HG02852 (cell line): Measurements from ENCODE around the gene FDX1.

Source experiments
- ATAC-seq: cut with Tn5 transposase; IDR thresholded peaks from one replicate; pipeline ENCODE4 v1.9.1; 2021; ENCODE audit warnings: mild to moderate bottlenecking, moderate library complexity; ENCODE audit not compliant: unreplicated experiment

FDX1 gene

DNA sequence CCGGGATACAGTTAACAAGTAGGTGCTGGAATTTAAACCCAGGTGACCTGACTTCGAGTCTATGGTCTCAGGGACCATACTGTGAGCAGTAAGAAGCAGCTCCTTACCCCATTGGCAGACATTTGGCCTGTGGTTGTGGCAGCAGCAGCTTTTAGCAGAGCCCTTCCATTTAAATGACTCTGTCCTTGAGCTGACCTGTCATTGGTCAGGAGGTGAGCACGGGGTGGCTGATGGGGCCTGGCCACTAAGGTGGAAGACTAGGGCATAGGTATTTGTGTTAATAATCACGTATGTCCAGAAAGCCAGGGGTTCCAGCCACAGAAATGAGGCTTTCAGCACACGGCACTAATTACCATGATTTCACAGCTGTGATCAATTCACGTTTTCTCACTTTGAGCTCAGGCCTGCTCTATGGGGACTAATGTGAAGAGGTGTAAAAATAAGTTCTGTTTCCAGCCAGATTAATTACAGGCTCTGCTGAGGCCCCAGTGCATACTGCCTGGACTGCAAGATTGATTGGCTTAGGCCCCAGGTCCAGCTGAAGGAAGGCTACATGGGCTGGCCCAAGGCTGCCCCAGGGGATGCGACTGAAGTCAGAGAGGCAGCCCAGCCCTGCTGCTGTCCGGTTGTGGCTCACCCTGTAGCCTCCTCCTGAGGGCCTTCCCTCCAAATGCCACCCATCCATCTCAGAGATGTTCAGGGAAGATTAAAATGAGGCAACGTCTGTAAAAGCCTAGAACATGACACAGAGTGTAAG is 76.0 kb downstream of the FDX1 start:
- ATAC-seq = no peak

DNA sequence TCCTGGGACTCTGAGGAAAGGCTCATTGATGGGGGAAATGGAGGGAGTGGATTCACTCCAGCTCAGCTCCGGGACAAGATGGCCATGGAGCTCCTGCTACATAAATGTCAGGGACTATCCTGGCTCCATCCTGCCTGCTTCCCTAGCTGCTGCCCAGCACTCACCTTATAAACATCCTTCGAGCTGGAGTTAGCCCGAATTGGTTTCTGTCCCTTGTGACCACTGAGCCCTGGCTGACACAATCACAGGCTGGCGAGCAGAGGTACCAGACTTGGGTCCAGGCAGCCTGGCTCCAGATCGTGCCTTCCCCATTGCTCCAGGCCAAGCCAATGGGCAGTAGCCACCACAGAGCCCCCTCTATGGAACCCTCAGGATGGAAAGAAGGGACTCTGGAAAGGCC is 77.6 kb downstream of the FDX1 start:
- no peak for ATAC-seq

GRCh38 chr11:110508786-110509185 is 79.0 kb downstream of the FDX1 start:
- no peak for ATAC-seq

- no peak for ATAC-seq
Measured at GRCh38 chr11:110509472-110509871, 79.7 kb downstream of the FDX1 start.

DNA sequence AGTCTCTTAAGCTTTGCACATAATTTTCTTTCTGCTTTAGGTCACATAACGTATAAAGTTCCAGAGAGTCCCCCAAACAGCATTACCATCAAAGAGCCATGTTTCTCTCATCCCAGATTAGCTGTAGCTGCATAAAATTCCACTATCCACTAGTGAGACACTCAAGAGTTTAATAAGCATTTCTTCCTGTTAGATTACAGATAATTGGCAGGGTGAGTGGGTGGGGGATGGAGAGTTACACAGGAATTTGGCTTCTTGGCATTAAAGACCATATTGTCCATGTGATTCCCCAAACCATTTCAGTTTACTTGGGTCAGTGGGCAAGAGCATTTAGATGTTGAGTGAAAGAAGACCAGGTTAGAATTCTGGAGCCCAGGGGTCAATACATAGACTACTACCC is 82.3 kb downstream of the FDX1 start:
- no peak for ATAC-seq

- ATAC-seq = no peak
Measured at GRCh38 chr11:110513259-110513801, 83.6 kb downstream of the FDX1 start.

- no peak for ATAC-seq
Measured at GRCh38 chr11:110513846-110514437, 84.2 kb downstream of the FDX1 start.
